ENCODE measurements around the gene ULK4.

- TF ChIP-seq, protein P1, sequence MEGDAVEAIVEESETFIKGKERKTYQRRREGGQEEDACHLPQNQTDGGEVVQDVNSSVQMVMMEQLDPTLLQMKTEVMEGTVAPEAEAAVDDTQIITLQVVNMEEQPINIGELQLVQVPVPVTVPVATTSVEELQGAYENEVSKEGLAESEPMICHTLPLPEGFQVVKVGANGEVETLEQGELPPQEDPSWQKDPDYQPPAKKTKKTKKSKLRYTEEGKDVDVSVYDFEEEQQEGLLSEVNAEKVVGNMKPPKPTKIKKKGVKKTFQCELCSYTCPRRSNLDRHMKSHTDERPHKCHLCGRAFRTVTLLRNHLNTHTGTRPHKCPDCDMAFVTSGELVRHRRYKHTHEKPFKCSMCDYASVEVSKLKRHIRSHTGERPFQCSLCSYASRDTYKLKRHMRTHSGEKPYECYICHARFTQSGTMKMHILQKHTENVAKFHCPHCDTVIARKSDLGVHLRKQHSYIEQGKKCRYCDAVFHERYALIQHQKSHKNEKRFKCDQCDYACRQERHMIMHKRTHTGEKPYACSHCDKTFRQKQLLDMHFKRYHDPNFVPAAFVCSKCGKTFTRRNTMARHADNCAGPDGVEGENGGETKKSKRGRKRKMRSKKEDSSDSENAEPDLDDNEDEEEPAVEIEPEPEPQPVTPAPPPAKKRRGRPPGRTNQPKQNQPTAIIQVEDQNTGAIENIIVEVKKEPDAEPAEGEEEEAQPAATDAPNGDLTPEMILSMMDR (conservative IDR thresholded peaks at IDR 0.05; ENCODE audit: low read depth, low read length): no peak
- TF ChIP-seq SMC3 (IDR thresholded peaks at IDR 0.05; ENCODE audit: low read depth, low read length): no peak
- TF ChIP-seq CHD1 (IDR thresholded peaks at IDR 0.05; ENCODE audit: low read depth, low read length): no peak
Observed at GRCh38 chr3:41690766-41691563, 270.9 kb downstream of the ULK4 start.
